Measurements from ENCODE around the gene TF.
"Not testable (repeated sequence)": the region's sequence is repeated elsewhere in the genome, so short reads cannot be mapped to it uniquely, and the experiment has no call there.

Gene TF

GRCh38 chr3:133745981-133746711, at the start of gene TF:
Gene TF, plus strand, starts transcription at chr3:133746393. Its CDS starts 48 bp downstream, at chr3:133746441.
- DNase-seq, result no peak

DNA sequence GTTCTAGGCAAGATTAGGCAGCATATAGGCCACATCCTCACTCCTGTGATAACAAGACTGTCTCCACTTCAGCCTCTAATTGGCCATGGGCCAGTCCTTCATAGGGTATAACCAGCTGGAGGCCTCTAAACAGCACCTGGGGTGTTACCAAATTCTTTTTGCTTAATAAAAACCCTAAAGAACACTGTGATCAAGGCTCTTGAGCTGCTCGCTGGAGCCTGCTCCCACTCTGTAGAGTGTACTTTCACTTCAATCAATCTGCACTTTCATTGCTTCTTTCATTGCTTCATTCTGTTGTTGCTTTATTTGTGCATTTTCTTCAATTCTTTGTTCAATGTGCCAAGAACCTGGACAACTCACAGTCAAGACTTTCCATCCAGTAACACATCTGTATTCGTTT, 48.2 kb upstream of the TF start:
- no peak for DNase-seq

- DNase-seq, result no peak
Measured at GRCh38 chr3:133699467-133699866, 46.7 kb upstream of the TF start.

DNA sequence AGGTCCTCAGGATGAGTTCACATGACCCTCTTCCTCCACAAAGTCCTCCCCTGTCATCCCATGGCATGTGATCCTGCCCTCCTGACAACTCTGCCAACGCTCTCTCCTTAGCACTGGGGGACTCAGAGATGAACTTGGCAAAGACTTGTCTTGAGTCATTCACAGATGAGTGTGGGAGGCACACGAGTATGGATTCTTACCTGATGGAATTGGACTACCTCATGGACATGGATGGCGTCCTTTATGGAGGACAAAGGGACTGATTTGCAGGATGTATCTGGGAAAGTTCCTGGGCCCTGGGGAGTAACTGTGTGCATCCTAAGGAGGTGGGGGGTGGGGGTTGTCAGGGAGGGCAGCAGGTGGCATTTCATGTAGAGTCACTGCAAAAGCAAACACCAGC, 46.3 kb upstream of the TF start:
- DNase-seq, result no peak

GRCh38 chr3:133700351-133700750, 45.8 kb upstream of the TF start:
- no peak for DNase-seq

DNA sequence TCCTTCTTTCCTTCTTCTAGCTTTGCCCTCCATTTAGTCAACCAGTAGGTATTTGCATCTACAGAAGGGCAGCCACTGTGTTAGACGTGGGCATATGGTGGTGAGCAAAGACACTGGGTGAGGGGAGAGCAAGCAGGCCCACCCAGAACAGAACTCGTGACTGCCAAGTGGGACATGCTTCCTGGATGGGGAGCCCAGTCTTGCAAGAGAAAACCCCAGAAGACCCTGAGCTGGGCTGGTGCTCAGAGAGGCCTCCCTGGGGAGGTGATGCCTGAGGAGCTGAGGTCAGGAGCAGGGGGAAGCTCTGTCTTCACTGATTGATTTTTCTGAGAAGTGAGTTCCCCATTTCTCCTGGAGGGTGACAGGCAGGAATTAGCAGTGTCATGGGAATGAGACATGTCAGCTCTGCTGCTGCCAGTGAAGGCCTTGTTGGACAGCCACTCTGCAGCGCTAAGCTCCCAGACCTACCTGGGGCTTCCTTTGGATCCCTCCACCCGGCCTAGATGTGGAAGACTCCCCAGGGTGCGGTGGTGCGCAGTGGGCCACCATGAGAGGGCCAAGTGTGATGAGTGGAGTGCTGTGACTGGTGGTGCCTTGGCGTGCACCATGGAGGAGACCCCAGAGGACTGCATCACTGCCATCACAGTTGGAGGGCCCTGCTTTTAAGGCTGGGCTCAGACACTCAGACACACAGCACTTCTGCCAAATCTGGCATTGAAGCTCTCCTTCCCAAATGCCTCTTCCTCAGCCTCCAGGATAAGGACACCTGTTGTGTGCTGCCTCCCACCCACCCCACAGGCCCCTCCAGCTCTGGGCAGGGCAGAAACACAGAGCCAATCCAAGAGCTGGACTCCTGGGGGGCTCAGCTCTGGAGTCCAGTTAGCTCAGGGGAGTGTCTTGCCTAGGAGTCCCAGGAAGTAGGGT, 44.5 kb upstream of the TF start:
- DNase-seq, result no peak

- DNase-seq, result no peak
Measured at GRCh38 chr3:133703915-133704314, 42.3 kb upstream of the TF start.

- DNase-seq, result no peak
Measured at GRCh38 chr3:133706033-133706432, 40.2 kb upstream of the TF start.

DNA sequence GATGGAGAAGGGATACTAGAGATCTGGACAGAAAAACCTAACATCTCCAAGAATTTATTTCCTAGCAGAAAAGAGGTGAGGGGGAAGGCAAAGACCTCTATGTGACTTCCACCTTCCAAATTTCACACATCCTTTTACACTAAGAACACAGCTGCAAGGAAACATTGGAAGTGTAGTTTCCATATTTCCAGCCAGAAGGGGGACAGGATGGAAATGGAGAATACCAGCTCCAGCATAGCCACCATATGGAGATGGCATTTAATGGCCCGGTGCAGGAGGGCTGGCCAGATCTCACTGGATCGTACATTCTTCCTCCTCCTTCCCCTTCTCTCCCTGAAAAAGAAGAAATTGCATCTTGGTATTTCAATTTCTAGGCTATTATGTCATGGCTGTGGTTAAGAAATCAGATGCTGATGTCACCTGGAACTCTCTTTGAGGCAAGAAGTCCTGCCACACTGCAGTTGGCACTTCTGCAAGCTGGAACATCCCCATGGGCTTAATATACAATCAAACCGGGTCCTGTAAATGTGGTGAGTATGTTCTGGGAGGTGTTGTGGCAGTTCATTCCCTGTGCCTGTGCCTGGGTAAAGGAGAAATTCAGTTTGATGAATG, 36.9 kb upstream of the TF start:
- DNase-seq, result no peak

- DNase-seq, result no peak
Measured at GRCh38 chr3:133711013-133711412, 35.2 kb upstream of the TF start.

- no peak for DNase-seq
Measured at GRCh38 chr3:133712017-133712416, 34.2 kb upstream of the TF start.

- DNase-seq, result no peak
Measured at GRCh38 chr3:133713347-133713746, 32.8 kb upstream of the TF start.

GRCh38 chr3:133717424-133717823, 28.8 kb upstream of the TF start:
- no peak for DNase-seq

- DNase-seq, result no peak
Measured at GRCh38 chr3:133722935-133723334, 23.3 kb upstream of the TF start.

GRCh38 chr3:133730993-133731392, 15.2 kb upstream of the TF start:
- no peak for DNase-seq

DNA sequence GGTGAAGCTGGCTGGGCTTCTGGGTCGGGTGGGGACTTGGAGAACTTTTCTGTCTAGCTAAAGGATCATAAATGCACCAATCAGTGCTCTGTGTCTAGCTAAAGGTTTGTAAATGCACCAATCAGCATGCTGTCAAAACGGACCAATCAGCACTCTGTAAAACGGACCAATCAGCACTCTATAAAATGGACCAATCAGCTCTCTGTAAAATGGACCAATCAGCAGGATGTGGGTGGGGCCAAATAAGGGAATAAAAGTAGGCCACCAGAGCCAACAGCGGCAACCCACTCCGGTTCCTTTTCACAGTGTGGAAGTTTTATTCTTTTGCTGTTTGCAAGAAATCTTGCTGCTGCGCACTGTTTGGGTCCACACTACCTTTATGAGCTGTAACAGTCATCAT, 14.0 kb upstream of the TF start:
- DNase-seq, result not testable (repeated sequence)

DNA sequence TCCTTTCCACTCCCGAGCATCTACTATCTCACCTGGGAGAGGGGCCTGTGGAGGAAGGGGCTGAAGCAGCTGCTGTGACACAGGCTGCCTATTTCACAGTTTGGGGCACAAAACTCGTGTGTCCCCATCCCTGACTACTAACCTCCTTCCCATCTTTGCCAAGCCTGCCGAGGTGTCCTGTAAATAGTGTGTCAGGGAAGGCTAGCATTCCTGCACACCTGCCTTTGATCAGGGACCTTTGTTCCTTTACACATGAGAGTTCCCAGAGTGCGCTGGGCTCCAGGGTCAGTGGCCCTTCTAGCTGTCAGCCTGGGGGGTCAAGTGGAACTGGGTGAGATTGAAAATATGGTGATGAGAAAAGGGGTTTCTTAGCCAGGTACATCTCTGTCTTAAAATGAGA, 13.0 kb upstream of the TF start:
- DNase-seq, result no peak

DNA sequence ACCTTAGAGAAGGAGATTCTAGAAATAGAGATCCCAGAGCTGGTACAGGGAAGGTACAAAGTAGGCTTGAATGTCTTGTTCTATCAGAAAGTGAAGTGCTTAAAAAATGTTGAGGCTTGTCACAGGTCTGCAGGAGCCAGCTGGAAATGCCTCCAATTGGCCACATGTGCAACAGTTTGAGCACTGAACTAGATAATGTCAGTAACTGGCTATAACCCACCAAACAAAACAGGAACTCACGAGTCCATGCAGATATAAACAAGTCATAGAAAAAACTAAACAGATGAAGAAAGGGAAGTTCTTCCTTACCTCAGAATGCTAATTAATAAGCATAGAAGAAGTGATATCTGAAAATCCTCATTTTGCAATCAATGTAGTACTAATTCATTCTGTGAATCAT, 11.9 kb upstream of the TF start:
- DNase-seq, result no peak

DNA sequence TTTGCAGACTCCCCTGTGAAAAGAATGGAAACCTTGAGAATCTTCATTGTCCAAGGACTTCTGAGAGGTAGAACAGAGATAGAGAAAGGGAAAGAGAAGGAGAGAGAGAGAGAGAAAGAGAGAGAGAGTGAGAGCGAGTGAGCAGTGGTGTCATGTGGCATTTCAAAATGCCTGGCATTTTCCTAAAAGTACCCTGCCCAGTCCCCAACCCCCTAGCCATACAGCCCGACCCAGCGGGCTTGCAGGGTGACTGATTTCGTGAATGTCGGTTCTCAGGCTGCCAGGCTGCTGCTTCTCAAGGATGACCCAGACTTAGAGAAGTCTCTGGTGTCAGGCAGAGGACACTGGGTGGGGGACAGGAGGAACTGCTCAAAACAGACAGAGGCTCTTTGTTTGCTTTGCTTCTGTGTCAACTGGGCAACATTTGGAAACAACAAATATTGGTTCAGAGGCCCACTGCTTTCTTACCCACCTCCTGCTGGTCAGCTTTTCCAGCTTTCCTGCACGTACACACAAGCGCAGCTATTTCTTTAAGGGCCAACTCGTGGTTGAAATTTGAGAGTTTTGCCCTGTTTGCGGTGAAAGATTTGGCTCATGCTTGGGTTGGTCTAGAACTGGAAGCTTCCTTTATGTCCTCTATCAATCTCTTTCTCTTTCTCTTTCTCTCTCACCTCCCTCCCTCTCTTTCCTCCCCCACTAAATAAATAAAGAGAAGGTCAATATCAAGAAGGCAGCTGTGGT, 3.7 kb upstream of the TF start:
- no peak for DNase-seq

GRCh38 chr3:133744241-133744640, 2.0 kb upstream of the TF start:
- DNase-seq, result no peak

DNA sequence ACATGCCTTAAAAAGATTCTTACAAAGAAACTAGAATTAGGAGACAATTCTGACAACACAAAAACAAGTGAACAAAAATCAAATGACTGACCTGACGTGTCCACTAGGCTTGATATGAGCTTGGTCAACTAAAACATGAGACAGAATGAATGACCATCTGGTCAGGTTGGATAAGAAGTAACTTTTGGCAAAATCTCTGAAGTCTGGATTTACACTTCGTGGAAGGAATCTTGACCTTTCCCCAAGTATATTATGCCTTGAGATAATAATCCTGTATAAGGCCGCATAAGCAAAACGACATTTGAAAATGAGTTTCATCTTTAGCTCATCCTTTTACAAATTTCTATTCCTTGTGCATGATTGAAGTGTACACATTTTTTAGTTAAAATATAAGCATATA, 1.1 kb upstream of the TF start:
- DNase-seq, result no peak

DNA sequence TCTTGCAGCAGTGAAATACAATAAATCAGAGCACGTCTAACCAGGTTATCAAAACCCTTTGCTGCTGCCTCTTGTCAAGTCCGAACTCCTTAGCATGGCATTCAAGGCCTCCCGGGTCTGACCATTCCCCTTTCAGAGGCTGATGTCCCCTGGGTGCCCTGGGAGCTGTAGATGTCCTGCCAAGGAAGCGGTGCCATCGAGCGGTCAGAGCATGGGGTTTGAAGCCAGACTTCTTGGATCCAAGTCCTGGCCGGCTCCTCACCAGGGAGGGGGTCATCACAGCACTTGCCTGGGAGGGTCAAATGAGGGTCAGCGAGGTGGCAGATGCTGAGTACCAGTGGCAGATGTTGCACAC, 496 bp downstream of the TF start:
- no peak for DNase-seq

GRCh38 chr3:133747373-133747772, 1.2 kb downstream of the TF start:
- DNase-seq, result no peak
